PC-3 (cell line): ENCODE measurements around the gene STOML3. TPM values are rescaled to one million over a fixed set of nuclear protein-coding genes. Genes with fewer than 3 reads are reported as not detected.

Experiments
- ATAC-seq: fragments of 200-7000 bp; cut with Tn5 transposase; 2 replicates; pipeline ENCODE4 v1.9.1; 2020; ENCODE audit warnings: mild to moderate bottlenecking, moderate library complexity
- BruUV-seq: library from RNA; stranded (reverse); fragments of 400-500 nt; replicated peaks from 2 replicates; lab custom pipeline; 2021; lab: Mats Ljungman, UMichigan
- CTCF ChIA-PET: fragments of 300-600 bp; sonication (Branson Sonifier 250); formaldehyde crosslinking; loops from one replicate; lab custom pipeline; 2022; ENCODE audit warnings: antibody characterized with exemption; lab: Charles Lee
- POLR2A ChIA-PET: fragments of 300-600 bp; sonication (Branson Sonifier 250); formaldehyde crosslinking; loops from one replicate; lab custom pipeline; 2022; ENCODE audit warnings: antibody characterized with exemption; ENCODE audit not compliant: unreplicated experiment; lab: Charles Lee
- DNase-seq: peaks from one replicate; pipeline ENCODE4 v3.0.0-alpha.2; 2015
- H2AFZ ChIP-seq: fragments of 300-600 bp; sonication (generic); 2 replicates; pipeline ENCODE4 v1.6.0; 2016; ENCODE audit warnings: antibody characterized with exemption, low read length
- H3F3A ChIP-seq: fragments of 300-600 bp; sonication (generic); one replicate; pipeline ENCODE4 v1.6.0; 2017; ENCODE audit warnings: antibody characterized with exemption, low read length, control low read depth, mild to moderate bottlenecking; ENCODE audit not compliant: unreplicated experiment
- H3K27ac ChIP-seq: fragments of 300-600 bp; sonication (generic); 2 replicates; pipeline ENCODE4 v1.5.1; 2016; ENCODE audit warnings: mild to moderate bottlenecking, low read length
- H3K27me3 ChIP-seq: fragments of 300-600 bp; sonication (generic); 2 replicates; pipeline ENCODE4 v1.6.1; 2016; ENCODE audit warnings: low read length, mixed read lengths
- H3K36me3 ChIP-seq: fragments of 300-600 bp; sonication (generic); 2 replicates; pipeline ENCODE4 v1.6.1; 2016; ENCODE audit warnings: low read depth, mixed run types, low read length, mixed read lengths
- H3K4me1 ChIP-seq: fragments of 300-600 bp; sonication (generic); 2 replicates; pipeline ENCODE4 v1.5.1; 2016; ENCODE audit warnings: low read length; ENCODE audit not compliant: insufficient read depth
- H3K4me2 ChIP-seq: fragments of 300-600 bp; sonication (generic); 2 replicates; pipeline ENCODE4 v1.6.0; 2016; ENCODE audit warnings: low read length
- H3K4me3 ChIP-seq: fragments of 300-600 bp; sonication (generic); 2 replicates; pipeline ENCODE4 v1.5.1; 2016; ENCODE audit warnings: mild to moderate bottlenecking, low read length, mixed read lengths
- H3K79me2 ChIP-seq: fragments of 300-600 bp; sonication (generic); 2 replicates; pipeline ENCODE4 v1.6.1; 2017; ENCODE audit warnings: low read length, mixed read lengths
- H3K9ac ChIP-seq: fragments of 300-600 bp; sonication (generic); 2 replicates; pipeline ENCODE4 v1.6.0; 2016; ENCODE audit warnings: mild to moderate bottlenecking, low read length
- H3K9me2 ChIP-seq: fragments of 300-600 bp; sonication (generic); replicated peaks from 2 replicates; pipeline ENCODE4 v1.6.1; 2016; ENCODE audit warnings: mixed run types, low read length, mixed read lengths
- H3K9me3 ChIP-seq: fragments of 300-600 bp; sonication (generic); 2 replicates; pipeline ENCODE4 v1.6.1; 2016; ENCODE audit warnings: low read length, mixed read lengths
- H4K20me1 ChIP-seq: fragments of 300-600 bp; sonication (generic); 2 replicates; pipeline ENCODE4 v1.6.1; 2016; ENCODE audit warnings: low read length, mixed read lengths
- CTCF ChIP-seq: fragments of 300-600 bp; sonication (generic); conservative IDR thresholded peaks from 2 replicates; pipeline ENCODE4 v1.5.1; 2017; ENCODE audit warnings: antibody characterized with exemption, low read depth, mild to moderate bottlenecking, low read length
- EZH2 ChIP-seq: fragments of 300-600 bp; sonication (generic); IDR thresholded peaks from one replicate; pipeline ENCODE4 v1.6.1; 2017; ENCODE audit warnings: antibody characterized with exemption, mild to moderate bottlenecking, low read length; ENCODE audit not compliant: unreplicated experiment
- EZH2phosphoT487 ChIP-seq: fragments of 300-600 bp; sonication (generic); IDR thresholded peaks from 2 replicates; pipeline ENCODE4 v1.6.1; 2018; ENCODE audit warnings: mild to moderate bottlenecking, antibody characterized with exemption, low read length, borderline replicate concordance
- intact Hi-C: fragments of 100-400 bp; cut with micrococcal nuclease; formaldehyde crosslinking; loops from 2 replicates; pipeline ENCODE4 v1.9.0; 2023
- total RNA-seq: library from RNA; depleted of rRNA; stranded (reverse); fragments of >200 nt; gene quantifications from 2 replicates; pipeline ENCODE4 v1.2.3, GENCODE V29; 2014; rRNA removed

Gene STOML3
- total RNA-seq, 1 experiment from 2014 or later = not detected

GRCh38 chr13:38922170-38922569 lies 68.5 kb downstream of the STOML3 start:
- Histone ChIP-seq H2AFZ (no peak overlapping the region), H3K27me3 (peaks cover 73% of the 10 kb centered on the region), H3K9me2 (no peaks in the 10 kb centered on the region), H3K9ac (no peak overlapping the region), H3K4me1 (no peaks in the 10 kb centered on the region), H3K4me3 (no peak overlapping the region), H3K27ac (no peak overlapping the region), H3K4me2 (no peak overlapping the region), H3K36me3 (no peaks in the 10 kb centered on the region), H4K20me1 (no peaks in the 10 kb centered on the region), H3K9me3 (no peaks in the 10 kb centered on the region), H3F3A (no peaks in the 10 kb centered on the region), H3K79me2 (no peaks in the 10 kb centered on the region)
- intact Hi-C loops = no loop called here
- ChIA-PET POLR2A (no interaction called here), CTCF (no interaction called here)
- ATAC-seq (no peak), DNase-seq (no peak)
- BruUV-seq = no TSS peak
- TF ChIP-seq CTCF (no peak), EZH2 (no peak), EZH2phosphoT487 (no peak)

GRCh38 chr13:38921081-38921480 lies 69.5 kb downstream of the STOML3 start:
- Histone ChIP-seq H3K9me3 (no peaks in the 10 kb centered on the region), H3K4me3 (no peak overlapping the region), H2AFZ (no peak overlapping the region), H3K9me2 (no peaks in the 10 kb centered on the region), H4K20me1 (no peaks in the 10 kb centered on the region), H3K36me3 (no peaks in the 10 kb centered on the region), H3K27ac (no peak overlapping the region), H3K27me3 (peaks cover 70% of the 10 kb centered on the region), H3K79me2 (no peaks in the 10 kb centered on the region), H3K4me2 (no peak overlapping the region), H3F3A (no peaks in the 10 kb centered on the region), H3K9ac (no peak overlapping the region), H3K4me1 (no peaks in the 10 kb centered on the region)
- ChIA-PET CTCF (no interaction called here), POLR2A (no interaction called here)
- DNase-seq (no peak), ATAC-seq (no peak)
- no TSS peak for BruUV-seq
- TF ChIP-seq EZH2phosphoT487 = no peak
- no peak for TF ChIP-seq EZH2
- TF ChIP-seq CTCF = no peak
- intact Hi-C loops = no loop called here

Other genes with a start within 250 kb of the STOML3 start
- gene PROSER1, start 47.3 kb upstream of the STOML3 start, total RNA-seq = 6.6 and 14.6 TPM in 2 replicates
- 3.3 and 10.6 TPM in 2 replicates for gene NHLRC3, start 47.6 kb upstream of the STOML3 start, total RNA-seq